K562 (cell line): ENCODE results near the gene TSEN34. TPM values are rescaled to one million over a fixed set of nuclear protein-coding genes. Genes with fewer than 3 reads are reported as not detected.
A peak's percentile ranks its signal among the peaks of the same experiment; 100 is the strongest.

Source experiments
- ARID1B ChIP-seq: fragments of 450-650 bp; IDR thresholded peaks from 2 replicates; pipeline ENCODE4 v1.6.1; 2016; ENCODE audit warnings: antibody characterized with exemption, mild to moderate bottlenecking, inconsistent platforms
- BRD4 ChIP-seq: fragments of 200-600 bp; sonication (generic); IDR thresholded peaks from 2 replicates; pipeline ENCODE4 v1.6.1; 2017; ENCODE audit warnings: inconsistent platforms
- ERF ChIP-seq: fragments of 450-650 bp; formaldehyde crosslinking; IDR thresholded peaks from 2 replicates; pipeline ENCODE4 v1.4.0; 2020; ENCODE audit warnings: mild to moderate bottlenecking, mixed read lengths
- GABPB1 ChIP-seq: sonication (generic); formaldehyde crosslinking; IDR thresholded peaks from 2 replicates; pipeline ENCODE4 v1.8.0; 2022; ENCODE audit warnings: mild to moderate bottlenecking, missing genetic modification reagents
- HCFC1 ChIP-seq: IDR thresholded peaks from 2 replicates; pipeline ENCODE4 v1.6.1; 2012; ENCODE audit warnings: low read depth, low read length, improper control_type of control experiment
- SMAD1 ChIP-seq: fragments of 150-350 bp; IDR thresholded peaks from 2 replicates; pipeline ENCODE4 v1.6.1; 2014; ENCODE audit warnings: low read length, low read depth; ENCODE audit not compliant: partially characterized antibody
- SMAD3 ChIP-seq: fragments of 450-650 bp; formaldehyde crosslinking; conservative IDR thresholded peaks from 2 replicates; pipeline ENCODE4 v1.4.0; 2020; ENCODE audit warnings: mild to moderate bottlenecking
- SMARCE1 ChIP-seq: fragments of 450-650 bp; IDR thresholded peaks from 2 replicates; pipeline ENCODE4 v1.7.1; 2016; ENCODE audit warnings: mild to moderate bottlenecking
- TOE1 ChIP-seq, 2 experiments: fragments of 450-650 bp in 1 of 2; sonication (generic) in 1 of 2; formaldehyde crosslinking in 1 of 2; IDR thresholded peaks; 2 replicates each; pipeline versions ENCODE4 v1.7.1 to v1.8.0; 2016 to 2022; ENCODE audit warnings: borderline replicate concordance in 2 of 2, mild to moderate bottlenecking in 2 of 2, antibody characterized with exemption in 1 of 2, inconsistent platforms in 1 of 2, low read depth in 1 of 2, missing genetic modification reagents in 1 of 2, moderate library complexity in 1 of 2
- ZEB2 ChIP-seq: fragments of 450-650 bp; IDR thresholded peaks from 2 replicates; pipeline ENCODE4 v1.6.1; 2016
- ZNF253 ChIP-seq: fragments of 250-450 bp; sonication (Bioruptor Pico); conservative IDR thresholded peaks from 2 replicates; pipeline ENCODE4 v1.6.1; 2021; ENCODE audit warnings: mild to moderate bottlenecking
- ZNF57 ChIP-seq: fragments of 450-650 bp; formaldehyde crosslinking; IDR thresholded peaks from 2 replicates; pipeline ENCODE4 v1.4.0; 2020; ENCODE audit warnings: mild to moderate bottlenecking, moderate library complexity
- ZNF696 ChIP-seq: fragments of 250-450 bp; sonication (Bioruptor Pico); conservative IDR thresholded peaks from 2 replicates; pipeline ENCODE4 v1.4.0; 2020; ENCODE audit warnings: mild to moderate bottlenecking, moderate library complexity
- ZZZ3 ChIP-seq: fragments of 450-650 bp; IDR thresholded peaks from 2 replicates; pipeline ENCODE4 v1.6.1; 2016; ENCODE audit warnings: antibody characterized with exemption, mild to moderate bottlenecking, moderate library complexity
- polyA plus RNA-seq, 8 experiments: library from polyadenylated mRNA; depleted of rRNA in 4 of 8; stranded (reverse) in 5 of 8; unstranded in 3 of 8; fragments of >200 nt; fragmentation: Nextera tagmentation in 2 of 8; fragmentation: Illumina TruSeq in 1 of 8; extraction: Ambion mirVana in 2 of 8; extraction: Trizol in 1 of 8; gene quantifications; 2 replicates each; pipeline versions ENCODE4 v1.2.1 to v1.2.3, GENCODE V29; 2011 to 2014; ENCODE audit warnings: inconsistent platforms in 1 of 8, missing spikeins in 1 of 8
- total RNA-seq, 7 experiments: library from RNA; depleted of rRNA in 6 of 7; stranded (reverse); fragments of >200 nt in 6 of 7; fragmentation: Illumina TruSeq in 2 of 7; extraction: Trizol in 2 of 7; gene quantifications; 2 replicates each; pipeline versions ENCODE4 v1.2.1 to v1.2.3, GENCODE V29; 2011 to 2021; ENCODE audit warnings: low replicate concordance in 1 of 7
- TF ChIP-seq, protein P1 (sequence below): sonication (generic); formaldehyde crosslinking; IDR thresholded peaks from 2 replicates; pipeline ENCODE4 v1.8.1; 2023; ENCODE audit warnings: mild to moderate bottlenecking, missing genetic modification reagents, moderate library complexity
- TF ChIP-seq, protein P2 (sequence below): fragments of 200-400 bp; formaldehyde crosslinking; IDR thresholded peaks from 2 replicates; pipeline ENCODE4 v1.6.1; 2017; ENCODE audit warnings: mild to moderate bottlenecking, low read depth, low read length, moderate library complexity
- TF ChIP-seq, protein P3 (sequence below): fragments of 250-450 bp; sonication (Bioruptor Pico); IDR thresholded peaks from 2 replicates; pipeline ENCODE4 v1.5.0; 2022; ENCODE audit warnings: mild to moderate bottlenecking
- TF ChIP-seq, protein P4 (sequence below): IDR thresholded peaks from 2 replicates; pipeline ENCODE4 v1.6.1; 2014; ENCODE audit warnings: antibody characterized with exemption

The TSEN34 gene
- total and polyA plus RNA-seq, 9 of the 15 experiments (the other 6 are each of a cell fraction or from before 2014, with no cell fraction given) = 3.1 to 57.6 (median 29.5) TPM

DNA sequence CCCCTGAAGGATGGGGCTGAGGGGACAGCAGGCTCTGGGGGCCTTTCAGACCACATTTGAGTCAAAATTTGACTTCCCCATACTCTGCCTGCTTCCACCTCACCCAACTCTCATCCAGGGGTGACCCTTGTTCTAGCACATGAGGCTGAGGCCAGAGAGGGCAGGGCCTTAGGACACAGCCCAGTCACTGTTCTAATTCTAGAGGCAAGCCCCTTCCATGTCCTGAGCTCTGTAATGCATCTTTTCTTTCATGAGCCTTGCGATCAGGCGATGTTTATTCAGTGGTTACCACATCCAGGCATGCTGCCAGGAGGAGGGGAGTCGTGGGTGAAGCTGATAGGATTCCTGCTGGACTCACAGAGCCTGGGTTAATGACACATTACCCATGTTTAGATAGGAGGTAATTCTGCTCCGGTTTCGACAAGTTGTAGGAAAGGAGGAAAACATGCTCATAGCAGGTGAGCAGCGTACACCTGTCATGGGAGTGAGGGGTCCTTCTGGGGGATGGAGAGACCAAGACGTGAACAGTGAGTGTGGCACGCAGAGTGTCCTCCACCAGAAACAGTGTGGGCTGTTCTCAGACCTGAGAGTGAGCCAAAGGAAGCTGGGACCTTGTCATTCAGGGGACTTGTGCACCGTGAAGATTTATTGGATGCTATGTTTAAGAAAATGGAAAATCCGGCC lies 18.8 kb downstream of the TSEN34 start (continued):
- TF ChIP-seq, protein P1, sequence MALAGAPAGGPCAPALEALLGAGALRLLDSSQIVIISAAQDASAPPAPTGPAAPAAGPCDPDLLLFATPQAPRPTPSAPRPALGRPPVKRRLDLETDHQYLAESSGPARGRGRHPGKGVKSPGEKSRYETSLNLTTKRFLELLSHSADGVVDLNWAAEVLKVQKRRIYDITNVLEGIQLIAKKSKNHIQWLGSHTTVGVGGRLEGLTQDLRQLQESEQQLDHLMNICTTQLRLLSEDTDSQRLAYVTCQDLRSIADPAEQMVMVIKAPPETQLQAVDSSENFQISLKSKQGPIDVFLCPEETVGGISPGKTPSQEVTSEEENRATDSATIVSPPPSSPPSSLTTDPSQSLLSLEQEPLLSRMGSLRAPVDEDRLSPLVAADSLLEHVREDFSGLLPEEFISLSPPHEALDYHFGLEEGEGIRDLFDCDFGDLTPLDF = no peak
- TF ChIP-seq SMARCE1 (peak; percentile 85), BRD4 (no peak), GABPB1 (CRISPR knock-in tag) (no peak), ERF (CRISPR knock-in tag) (no peak), ZZZ3 (no peak), HCFC1 (no peak), SMAD3 (CRISPR knock-in tag) (no peak), ARID1B (peak; percentile 89), ZNF696 (CRISPR knock-in tag) (no peak), ZNF57 (CRISPR knock-in tag) (no peak), ZEB2 (peak; percentile 64; the same call in 1 of the 2 replicates), TOE1 (IDR thresholded peaks at IDR 0.05; ENCODE audit: borderline replicate concordance) (no peak), TOE1 (CRISPR knock-in tag; IDR thresholded peaks at IDR 0.05; ENCODE audit: borderline replicate concordance, low read depth) (no peak), SMAD1 (peak; percentile 69), ZNF253 (no peak)
- TF ChIP-seq, protein P2, sequence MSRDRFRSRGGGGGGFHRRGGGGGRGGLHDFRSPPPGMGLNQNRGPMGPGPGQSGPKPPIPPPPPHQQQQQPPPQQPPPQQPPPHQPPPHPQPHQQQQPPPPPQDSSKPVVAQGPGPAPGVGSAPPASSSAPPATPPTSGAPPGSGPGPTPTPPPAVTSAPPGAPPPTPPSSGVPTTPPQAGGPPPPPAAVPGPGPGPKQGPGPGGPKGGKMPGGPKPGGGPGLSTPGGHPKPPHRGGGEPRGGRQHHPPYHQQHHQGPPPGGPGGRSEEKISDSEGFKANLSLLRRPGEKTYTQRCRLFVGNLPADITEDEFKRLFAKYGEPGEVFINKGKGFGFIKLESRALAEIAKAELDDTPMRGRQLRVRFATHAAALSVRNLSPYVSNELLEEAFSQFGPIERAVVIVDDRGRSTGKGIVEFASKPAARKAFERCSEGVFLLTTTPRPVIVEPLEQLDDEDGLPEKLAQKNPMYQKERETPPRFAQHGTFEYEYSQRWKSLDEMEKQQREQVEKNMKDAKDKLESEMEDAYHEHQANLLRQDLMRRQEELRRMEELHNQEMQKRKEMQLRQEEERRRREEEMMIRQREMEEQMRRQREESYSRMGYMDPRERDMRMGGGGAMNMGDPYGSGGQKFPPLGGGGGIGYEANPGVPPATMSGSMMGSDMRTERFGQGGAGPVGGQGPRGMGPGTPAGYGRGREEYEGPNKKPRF = no peak
- TF ChIP-seq, protein P3, sequence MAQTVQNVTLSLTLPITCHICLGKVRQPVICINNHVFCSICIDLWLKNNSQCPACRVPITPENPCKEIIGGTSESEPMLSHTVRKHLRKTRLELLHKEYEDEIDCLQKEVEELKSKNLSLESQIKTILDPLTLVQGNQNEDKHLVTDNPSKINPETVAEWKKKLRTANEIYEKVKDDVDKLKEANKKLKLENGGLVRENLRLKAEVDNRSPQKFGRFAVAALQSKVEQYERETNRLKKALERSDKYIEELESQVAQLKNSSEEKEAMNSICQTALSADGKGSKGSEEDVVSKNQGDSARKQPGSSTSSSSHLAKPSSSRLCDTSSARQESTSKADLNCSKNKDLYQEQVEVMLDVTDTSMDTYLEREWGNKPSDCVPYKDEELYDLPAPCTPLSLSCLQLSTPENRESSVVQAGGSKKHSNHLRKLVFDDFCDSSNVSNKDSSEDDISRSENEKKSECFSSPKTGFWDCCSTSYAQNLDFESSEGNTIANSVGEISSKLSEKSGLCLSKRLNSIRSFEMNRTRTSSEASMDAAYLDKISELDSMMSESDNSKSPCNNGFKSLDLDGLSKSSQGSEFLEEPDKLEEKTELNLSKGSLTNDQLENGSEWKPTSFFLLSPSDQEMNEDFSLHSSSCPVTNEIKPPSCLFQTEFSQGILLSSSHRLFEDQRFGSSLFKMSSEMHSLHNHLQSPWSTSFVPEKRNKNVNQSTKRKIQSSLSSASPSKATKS (CRISPR knock-in tag) = no peak
- TF ChIP-seq, protein P4, sequence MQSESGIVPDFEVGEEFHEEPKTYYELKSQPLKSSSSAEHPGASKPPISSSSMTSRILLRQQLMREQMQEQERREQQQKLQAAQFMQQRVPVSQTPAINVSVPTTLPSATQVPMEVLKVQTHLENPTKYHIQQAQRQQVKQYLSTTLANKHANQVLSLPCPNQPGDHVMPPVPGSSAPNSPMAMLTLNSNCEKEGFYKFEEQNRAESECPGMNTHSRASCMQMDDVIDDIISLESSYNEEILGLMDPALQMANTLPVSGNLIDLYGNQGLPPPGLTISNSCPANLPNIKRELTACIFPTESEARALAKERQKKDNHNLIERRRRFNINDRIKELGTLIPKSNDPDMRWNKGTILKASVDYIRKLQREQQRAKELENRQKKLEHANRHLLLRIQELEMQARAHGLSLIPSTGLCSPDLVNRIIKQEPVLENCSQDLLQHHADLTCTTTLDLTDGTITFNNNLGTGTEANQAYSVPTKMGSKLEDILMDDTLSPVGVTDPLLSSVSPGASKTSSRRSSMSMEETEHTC = peak; percentile 65; the same call in 1 of the 2 replicates
